HL-60 (cell line): ENCODE results near the gene CCSER2.

Source experiments
- CTCF ChIP-seq: IDR thresholded peaks from one replicate; pipeline ENCODE4 v1.5.1; 2011; ENCODE audit warnings: low read length, control low read depth, inconsistent platforms; ENCODE audit not compliant: insufficient read depth
- POLR2AphosphoS5 ChIP-seq: IDR thresholded peaks from 2 replicates; pipeline ENCODE4 v1.6.1; 2012; ENCODE audit warnings: low read depth
- REST ChIP-seq: IDR thresholded peaks from 2 replicates; pipeline ENCODE4 v1.6.1; 2012; ENCODE audit warnings: low read depth; ENCODE audit not compliant: insufficient replicate concordance
- SPI1 ChIP-seq: IDR thresholded peaks from 2 replicates; pipeline ENCODE4 v1.6.1; 2012; ENCODE audit warnings: low read depth, mild to moderate bottlenecking, borderline replicate concordance

- no peak for TF ChIP-seq POLR2AphosphoS5
- TF ChIP-seq CTCF = no peak
- TF ChIP-seq SPI1 = no peak
- no peak for TF ChIP-seq REST
These were observed 44.6 kb downstream of the CCSER2 start for GRCh38 chr10:84373000-84373399.
